ENCODE data around the gene C1orf87.

Gene C1orf87

GRCh38 chr1:60034999-60035398, 38.6 kb downstream of the C1orf87 start:
- DNase-seq (ENCODE audit: low read depth), result no peak
- H3K4me3 ChIP-seq (ENCODE audit: low read depth, low read length), result no peak overlapping the region
- TF ChIP-seq CTCF (IDR thresholded peaks at IDR 0.05; ENCODE audit: insufficient read depth, low read depth, low read length, missing control alignments), result no peak

- no peak for TF ChIP-seq CTCF (IDR thresholded peaks at IDR 0.05; ENCODE audit: insufficient read depth, low read depth, low read length, missing control alignments)
- DNase-seq (ENCODE audit: low read depth), result no peak
- no peak overlapping the region for H3K4me3 ChIP-seq (ENCODE audit: low read depth, low read length)
These were observed 40.5 kb downstream of the C1orf87 start for GRCh38 chr1:60033066-60033465.

- DNase-seq (ENCODE audit: low read depth), result no peak
- no peak for TF ChIP-seq CTCF (IDR thresholded peaks at IDR 0.05; ENCODE audit: insufficient read depth, low read depth, low read length, missing control alignments)
- no peak overlapping the region for H3K4me3 ChIP-seq (ENCODE audit: low read depth, low read length)
These were observed 42.4 kb downstream of the C1orf87 start for GRCh38 chr1:60031146-60031545.

- no peak overlapping the region for H3K4me3 ChIP-seq (ENCODE audit: low read depth, low read length)
- DNase-seq (ENCODE audit: low read depth), result no peak
- TF ChIP-seq CTCF (IDR thresholded peaks at IDR 0.05; ENCODE audit: insufficient read depth, low read depth, low read length, missing control alignments), result no peak
These were observed 48.0 kb downstream of the C1orf87 start for GRCh38 chr1:60025552-60025951.

GRCh38 chr1:60017508-60018205, 55.9 kb downstream of the C1orf87 start:
- H3K4me3 ChIP-seq (ENCODE audit: low read depth, low read length), result no peak overlapping the region
- TF ChIP-seq CTCF (IDR thresholded peaks at IDR 0.05; ENCODE audit: insufficient read depth, low read depth, low read length, missing control alignments), result no peak
- no peak for DNase-seq (ENCODE audit: low read depth)

- no peak for DNase-seq (ENCODE audit: low read depth)
- no peak overlapping the region for H3K4me3 ChIP-seq (ENCODE audit: low read depth, low read length)
- no peak for TF ChIP-seq CTCF (IDR thresholded peaks at IDR 0.05; ENCODE audit: insufficient read depth, low read depth, low read length, missing control alignments)
These were observed 62.9 kb downstream of the C1orf87 start for GRCh38 chr1:60010690-60011089.

- no peak for DNase-seq (ENCODE audit: low read depth)
- no peak overlapping the region for H3K4me3 ChIP-seq (ENCODE audit: low read depth, low read length)
- TF ChIP-seq CTCF (IDR thresholded peaks at IDR 0.05; ENCODE audit: insufficient read depth, low read depth, low read length, missing control alignments), result no peak
These were observed 65.1 kb downstream of the C1orf87 start for GRCh38 chr1:60008500-60008899.
